ENCODE data around the gene RAB11FIP3. TPM values are rescaled to one million over a fixed set of nuclear protein-coding genes. Genes with fewer than 3 reads are reported as not detected.
A peak's percentile ranks its signal among the peaks of the same experiment; 100 is the strongest.

The RAB11FIP3 gene
- total and polyA plus RNA-seq, 2 of the 13 experiments (the other 11 are each of a cell fraction or from before 2014, with no cell fraction given): 34.3 to 57.6 TPM

DNA sequence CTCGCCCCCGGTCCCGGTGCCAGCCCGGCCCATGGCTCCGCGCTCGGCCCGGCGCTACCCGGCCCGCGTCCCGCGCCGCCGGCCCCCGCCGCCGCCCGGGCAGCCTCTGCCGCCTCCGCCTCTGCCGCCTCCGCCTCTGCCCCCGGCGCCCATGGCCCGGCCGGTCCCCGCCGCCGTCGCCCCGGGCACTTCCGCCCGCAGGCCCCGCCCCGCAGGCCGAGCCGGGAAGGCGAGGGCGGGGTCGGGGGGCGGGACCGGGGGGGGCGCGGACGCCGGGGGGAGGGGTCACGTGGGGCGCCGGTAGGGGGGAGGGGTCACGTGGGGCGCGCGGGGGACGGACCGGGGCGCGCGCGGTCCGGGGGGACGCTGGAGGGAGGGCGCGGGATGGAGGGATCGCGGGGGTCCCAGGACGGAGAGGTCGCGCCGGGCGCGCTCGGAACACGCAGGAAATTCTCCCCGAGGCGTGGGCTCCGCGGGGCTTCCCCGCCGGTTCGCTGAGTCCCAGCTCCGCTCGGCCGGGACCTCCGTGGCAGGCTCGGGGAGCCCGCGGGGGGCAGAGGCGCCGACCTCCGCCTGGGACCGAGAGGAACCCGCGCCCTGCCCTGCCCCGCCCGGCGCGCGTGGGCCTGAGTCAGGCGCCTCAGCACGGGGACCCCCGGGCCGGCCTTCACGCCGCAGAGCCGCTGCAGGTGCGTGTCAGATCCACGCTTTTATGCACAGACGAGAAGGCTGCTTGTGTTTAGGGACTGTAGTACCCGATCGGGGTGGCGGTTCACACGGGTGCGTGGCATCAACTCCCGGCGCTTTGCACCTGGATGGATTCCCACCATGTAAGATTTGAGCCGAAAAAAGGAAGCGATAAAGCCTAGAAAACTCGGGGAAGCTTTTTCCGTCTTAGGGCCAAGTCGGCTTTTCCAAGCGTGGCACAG is 43.4 kb upstream of the RAB11FIP3 start, which contains the start of gene PGAP6 (continued):
- TF ChIP-seq, protein P1, sequence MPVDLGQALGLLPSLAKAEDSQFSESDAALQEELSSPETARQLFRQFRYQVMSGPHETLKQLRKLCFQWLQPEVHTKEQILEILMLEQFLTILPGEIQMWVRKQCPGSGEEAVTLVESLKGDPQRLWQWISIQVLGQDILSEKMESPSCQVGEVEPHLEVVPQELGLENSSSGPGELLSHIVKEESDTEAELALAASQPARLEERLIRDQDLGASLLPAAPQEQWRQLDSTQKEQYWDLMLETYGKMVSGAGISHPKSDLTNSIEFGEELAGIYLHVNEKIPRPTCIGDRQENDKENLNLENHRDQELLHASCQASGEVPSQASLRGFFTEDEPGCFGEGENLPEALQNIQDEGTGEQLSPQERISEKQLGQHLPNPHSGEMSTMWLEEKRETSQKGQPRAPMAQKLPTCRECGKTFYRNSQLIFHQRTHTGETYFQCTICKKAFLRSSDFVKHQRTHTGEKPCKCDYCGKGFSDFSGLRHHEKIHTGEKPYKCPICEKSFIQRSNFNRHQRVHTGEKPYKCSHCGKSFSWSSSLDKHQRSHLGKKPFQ (CRISPR knock-in tag; IDR thresholded peaks at IDR 0.05; ENCODE audit: insufficient replicate concordance): no peak
- TF ChIP-seq ZNF577 (CRISPR knock-in tag; IDR thresholded peaks at IDR 0.05; ENCODE audit: borderline replicate concordance, low read depth): no peak
- TF ChIP-seq, protein P2, sequence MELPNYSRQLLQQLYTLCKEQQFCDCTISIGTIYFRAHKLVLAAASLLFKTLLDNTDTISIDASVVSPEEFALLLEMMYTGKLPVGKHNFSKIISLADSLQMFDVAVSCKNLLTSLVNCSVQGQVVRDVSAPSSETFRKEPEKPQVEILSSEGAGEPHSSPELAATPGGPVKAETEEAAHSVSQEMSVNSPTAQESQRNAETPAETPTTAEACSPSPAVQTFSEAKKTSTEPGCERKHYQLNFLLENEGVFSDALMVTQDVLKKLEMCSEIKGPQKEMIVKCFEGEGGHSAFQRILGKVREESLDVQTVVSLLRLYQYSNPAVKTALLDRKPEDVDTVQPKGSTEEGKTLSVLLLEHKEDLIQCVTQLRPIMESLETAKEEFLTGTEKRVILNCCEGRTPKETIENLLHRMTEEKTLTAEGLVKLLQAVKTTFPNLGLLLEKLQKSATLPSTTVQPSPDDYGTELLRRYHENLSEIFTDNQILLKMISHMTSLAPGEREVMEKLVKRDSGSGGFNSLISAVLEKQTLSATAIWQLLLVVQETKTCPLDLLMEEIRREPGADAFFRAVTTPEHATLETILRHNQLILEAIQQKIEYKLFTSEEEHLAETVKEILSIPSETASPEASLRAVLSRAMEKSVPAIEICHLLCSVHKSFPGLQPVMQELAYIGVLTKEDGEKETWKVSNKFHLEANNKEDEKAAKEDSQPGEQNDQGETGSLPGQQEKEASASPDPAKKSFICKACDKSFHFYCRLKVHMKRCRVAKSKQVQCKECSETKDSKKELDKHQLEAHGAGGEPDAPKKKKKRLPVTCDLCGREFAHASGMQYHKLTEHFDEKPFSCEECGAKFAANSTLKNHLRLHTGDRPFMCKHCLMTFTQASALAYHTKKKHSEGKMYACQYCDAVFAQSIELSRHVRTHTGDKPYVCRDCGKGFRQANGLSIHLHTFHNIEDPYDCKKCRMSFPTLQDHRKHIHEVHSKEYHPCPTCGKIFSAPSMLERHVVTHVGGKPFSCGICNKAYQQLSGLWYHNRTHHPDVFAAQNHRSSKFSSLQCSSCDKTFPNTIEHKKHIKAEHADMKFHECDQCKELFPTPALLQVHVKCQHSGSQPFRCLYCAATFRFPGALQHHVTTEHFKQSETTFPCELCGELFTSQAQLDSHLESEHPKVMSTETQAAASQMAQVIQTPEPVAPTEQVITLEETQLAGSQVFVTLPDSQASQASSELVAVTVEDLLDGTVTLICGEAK (IDR thresholded peaks at IDR 0.05): no peak
- TF ChIP-seq, protein P2 (CRISPR knock-in tag; IDR thresholded peaks at IDR 0.05): no peak
- TF ChIP-seq NFE2L1 (CRISPR knock-in tag; IDR thresholded peaks at IDR 0.05; ENCODE audit: borderline replicate concordance): no peak
- no peak for TF ChIP-seq MIER3 (CRISPR knock-in tag; IDR thresholded peaks at IDR 0.05; ENCODE audit: borderline replicate concordance)
- TF ChIP-seq ZMYM3 (CRISPR knock-in tag; IDR thresholded peaks at IDR 0.05): no peak
- TF ChIP-seq ZSCAN31 (CRISPR knock-in tag; IDR thresholded peaks at IDR 0.05; ENCODE audit: low read depth): no peak
- TF ChIP-seq KMT2B (CRISPR knock-in tag; IDR thresholded peaks at IDR 0.05): no peak
- 0 out of 2 replicates have a peak, but pooled peaks have one; percentile 8 for TF ChIP-seq RAD21 (CRISPR knock-in tag; IDR thresholded peaks at IDR 0.05)
- peak; percentile 71; the same call in 1 of the 2 replicates for TF ChIP-seq CAMTA2 (CRISPR knock-in tag; IDR thresholded peaks at IDR 0.05; ENCODE audit: borderline replicate concordance)
- TF ChIP-seq, protein P3, sequence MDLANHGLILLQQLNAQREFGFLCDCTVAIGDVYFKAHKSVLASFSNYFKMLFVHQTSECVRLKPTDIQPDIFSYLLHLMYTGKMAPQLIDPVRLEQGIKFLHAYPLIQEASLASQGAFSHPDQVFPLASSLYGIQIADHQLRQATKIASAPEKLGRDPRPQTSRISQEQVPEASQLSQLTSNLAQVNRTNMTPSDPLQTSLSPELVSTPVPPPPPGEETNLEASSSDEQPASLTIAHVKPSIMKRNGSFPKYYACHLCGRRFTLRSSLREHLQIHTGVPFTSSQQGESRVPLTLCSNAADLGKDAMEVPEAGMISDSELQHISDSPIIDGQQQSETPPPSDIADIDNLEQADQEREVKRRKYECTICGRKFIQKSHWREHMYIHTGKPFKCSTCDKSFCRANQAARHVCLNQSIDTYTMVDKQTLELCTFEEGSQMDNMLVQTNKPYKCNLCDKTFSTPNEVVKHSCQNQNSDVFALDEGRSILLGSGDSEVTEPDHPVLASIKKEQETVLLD (CRISPR knock-in tag; IDR thresholded peaks at IDR 0.05; ENCODE audit: low read depth): no peak
- TF ChIP-seq, protein P4, sequence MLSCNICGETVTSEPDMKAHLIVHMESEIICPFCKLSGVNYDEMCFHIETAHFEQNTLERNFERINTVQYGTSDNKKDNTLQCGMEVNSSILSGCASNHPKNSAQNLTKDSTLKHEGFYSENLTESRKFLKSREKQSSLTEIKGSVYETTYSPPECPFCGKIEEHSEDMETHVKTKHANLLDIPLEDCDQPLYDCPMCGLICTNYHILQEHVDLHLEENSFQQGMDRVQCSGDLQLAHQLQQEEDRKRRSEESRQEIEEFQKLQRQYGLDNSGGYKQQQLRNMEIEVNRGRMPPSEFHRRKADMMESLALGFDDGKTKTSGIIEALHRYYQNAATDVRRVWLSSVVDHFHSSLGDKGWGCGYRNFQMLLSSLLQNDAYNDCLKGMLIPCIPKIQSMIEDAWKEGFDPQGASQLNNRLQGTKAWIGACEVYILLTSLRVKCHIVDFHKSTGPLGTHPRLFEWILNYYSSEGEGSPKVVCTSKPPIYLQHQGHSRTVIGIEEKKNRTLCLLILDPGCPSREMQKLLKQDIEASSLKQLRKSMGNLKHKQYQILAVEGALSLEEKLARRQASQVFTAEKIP (CRISPR knock-in tag; IDR thresholded peaks at IDR 0.05; ENCODE audit: borderline replicate concordance): no peak
